Neutrophil (primary cell): ENCODE data around the gene B3GNT8.

Experiments
- H3K27ac ChIP-seq: fragments of 200-600 bp; sonication (generic); 2 replicates; pipeline ENCODE4 v1.5.1; 2016; ENCODE audit warnings: mild to moderate bottlenecking, moderate library complexity
- H3K27me3 ChIP-seq: fragments of 200-600 bp; sonication (generic); 2 replicates; pipeline ENCODE4 v1.6.0; 2016; ENCODE audit warnings: mild to moderate bottlenecking
- H3K36me3 ChIP-seq: fragments of 200-600 bp; sonication (generic); 2 replicates; pipeline ENCODE4 v1.5.1; 2017
- H3K4me1 ChIP-seq, 2 experiments: fragments of 200-600 bp in 1 of 2; sonication (generic) in 1 of 2; 1 replicate in 1 of 2; 2 replicates in 1 of 2; pipeline versions ENCODE4 v1.5.1 to v1.6.1; 2013 to 2016; ENCODE audit warnings: low read depth in 1 of 2, low read length in 1 of 2, mild to moderate bottlenecking in 1 of 2, moderate library complexity in 1 of 2; ENCODE audit not compliant: control insufficient read depth in 1 of 2, insufficient read depth in 1 of 2
- H3K4me3 ChIP-seq, 2 experiments: fragments of 200-600 bp in 1 of 2; sonication (generic) in 1 of 2; 1 replicate in 1 of 2; 2 replicates in 1 of 2; pipeline ENCODE4 v1.5.1; 2013 to 2016; ENCODE audit warnings: low read depth in 1 of 2, low read length in 1 of 2, mild to moderate bottlenecking in 1 of 2, moderate library complexity in 1 of 2
- H3K9me3 ChIP-seq: fragments of 200-600 bp; sonication (generic); 2 replicates; pipeline ENCODE4 v1.5.1; 2016
- TF ChIP-seq, protein P1 (sequence below): fragments of 200-600 bp; sonication (generic); IDR thresholded peaks from 2 replicates; pipeline ENCODE4 v1.5.1; 2016; ENCODE audit warnings: antibody characterized with exemption

The B3GNT8 gene

DNA sequence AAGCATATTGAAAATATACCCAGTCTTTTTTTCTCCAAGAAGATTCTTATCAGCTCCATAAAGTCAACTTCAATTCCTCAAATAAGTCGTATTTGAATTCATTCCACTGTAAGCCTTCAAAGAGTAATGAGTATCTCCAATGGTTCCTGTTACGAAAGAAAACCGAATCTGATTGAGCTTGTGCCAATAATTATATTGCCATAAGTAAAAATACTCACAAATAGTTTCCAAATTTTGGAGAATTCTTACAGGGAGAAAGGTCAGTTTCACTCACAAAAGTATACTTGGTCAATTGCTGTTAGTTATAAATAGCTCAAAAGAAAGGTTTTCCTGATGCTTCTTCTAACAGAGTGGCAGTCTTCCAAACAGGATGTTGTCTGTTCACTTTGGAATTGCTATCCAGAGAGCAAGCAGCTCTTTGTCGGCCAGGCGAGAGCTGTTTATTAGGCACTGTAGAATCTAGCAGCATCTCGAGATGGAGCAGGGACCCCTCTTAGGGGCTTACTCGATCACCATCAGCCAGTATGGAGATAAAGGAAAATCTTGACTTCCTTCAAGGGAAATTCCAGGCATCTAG is 29.3 kb upstream of the B3GNT8 start:
- Histone ChIP-seq H3K4me3 (no peak overlapping the region), H3K4me1 (no peaks in the 10 kb centered on the region), H3K27me3 (peaks cover 83% of the 10 kb centered on the region), H3K36me3 (no peaks in the 10 kb centered on the region), H3K27ac (no peak overlapping the region), H3K9me3 (no peaks in the 10 kb centered on the region)
- TF ChIP-seq, protein P1, sequence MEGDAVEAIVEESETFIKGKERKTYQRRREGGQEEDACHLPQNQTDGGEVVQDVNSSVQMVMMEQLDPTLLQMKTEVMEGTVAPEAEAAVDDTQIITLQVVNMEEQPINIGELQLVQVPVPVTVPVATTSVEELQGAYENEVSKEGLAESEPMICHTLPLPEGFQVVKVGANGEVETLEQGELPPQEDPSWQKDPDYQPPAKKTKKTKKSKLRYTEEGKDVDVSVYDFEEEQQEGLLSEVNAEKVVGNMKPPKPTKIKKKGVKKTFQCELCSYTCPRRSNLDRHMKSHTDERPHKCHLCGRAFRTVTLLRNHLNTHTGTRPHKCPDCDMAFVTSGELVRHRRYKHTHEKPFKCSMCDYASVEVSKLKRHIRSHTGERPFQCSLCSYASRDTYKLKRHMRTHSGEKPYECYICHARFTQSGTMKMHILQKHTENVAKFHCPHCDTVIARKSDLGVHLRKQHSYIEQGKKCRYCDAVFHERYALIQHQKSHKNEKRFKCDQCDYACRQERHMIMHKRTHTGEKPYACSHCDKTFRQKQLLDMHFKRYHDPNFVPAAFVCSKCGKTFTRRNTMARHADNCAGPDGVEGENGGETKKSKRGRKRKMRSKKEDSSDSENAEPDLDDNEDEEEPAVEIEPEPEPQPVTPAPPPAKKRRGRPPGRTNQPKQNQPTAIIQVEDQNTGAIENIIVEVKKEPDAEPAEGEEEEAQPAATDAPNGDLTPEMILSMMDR: no peak

DNA sequence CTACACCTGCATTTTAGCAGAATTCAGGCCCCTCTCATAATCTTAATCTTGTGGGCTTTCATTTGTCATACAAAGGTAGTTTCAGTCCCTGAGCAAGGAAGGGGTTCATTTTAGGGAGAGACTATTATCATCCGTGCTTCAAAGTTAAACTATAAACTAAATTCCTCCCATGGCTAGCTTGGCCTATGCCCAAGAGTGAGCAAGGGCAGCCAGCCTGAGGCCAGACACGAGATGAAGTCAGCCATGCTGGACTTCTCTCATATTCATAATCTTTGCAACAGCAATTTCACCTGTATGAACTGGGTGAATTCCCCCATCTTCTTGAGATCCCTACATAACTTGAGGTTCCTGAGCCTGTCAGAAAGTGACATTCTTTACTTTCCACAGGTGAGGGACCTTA is 28.8 kb upstream of the B3GNT8 start:
- TF ChIP-seq, protein P1: no peak
- H3K4me1 ChIP-seq: no peaks in the 10 kb centered on the region
- H3K4me3 ChIP-seq: no peak overlapping the region
- no peaks in the 10 kb centered on the region for H3K36me3 ChIP-seq
- no peak overlapping the region for H3K27ac ChIP-seq
- H3K27me3 ChIP-seq: peaks cover 78% of the 10 kb centered on the region
- H3K9me3 ChIP-seq: no peaks in the 10 kb centered on the region

DNA sequence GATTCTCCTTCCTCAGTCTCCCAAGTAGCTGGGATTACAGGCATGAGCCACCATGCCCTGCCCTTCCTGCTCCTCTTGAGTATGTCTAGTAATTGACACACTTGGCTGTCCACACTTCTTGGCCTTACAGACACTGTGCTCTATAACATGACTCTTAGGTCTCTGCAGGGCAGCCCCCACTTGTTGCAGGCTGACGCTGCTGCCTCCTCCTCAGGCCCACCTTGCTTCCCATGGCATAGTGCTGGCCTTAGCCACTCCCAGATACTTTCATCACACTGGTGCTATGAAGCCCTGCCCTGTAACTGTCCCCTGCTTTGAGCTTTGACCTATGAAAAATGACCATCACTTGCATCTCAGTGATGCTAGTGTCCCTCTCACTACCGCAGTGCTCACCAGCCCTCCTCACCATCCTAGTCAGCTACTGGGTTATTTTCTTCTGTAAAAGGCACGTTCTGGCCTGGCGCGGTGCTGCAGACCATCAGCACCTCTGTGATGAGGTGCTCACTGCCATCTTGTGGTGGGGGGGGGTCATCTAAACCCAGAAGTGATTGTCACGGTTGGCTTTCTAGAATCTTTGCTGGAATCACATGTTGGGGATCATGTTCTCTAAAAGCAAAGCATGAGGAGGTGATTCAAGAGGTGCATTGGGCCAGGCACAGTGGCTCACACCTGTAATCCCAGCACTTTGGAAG is 25.6 kb upstream of the B3GNT8 start:
- TF ChIP-seq, protein P1: no peak
- H3K9me3 ChIP-seq: no peaks in the 10 kb centered on the region
- no peaks in the 10 kb centered on the region for H3K36me3 ChIP-seq
- no peak overlapping the region for H3K27ac ChIP-seq
- no peak overlapping the region for H3K4me3 ChIP-seq
- H3K4me1 ChIP-seq: peaks cover 8 to 9% of the 10 kb centered on the region in 2 experiments
- peaks cover 69% of the 10 kb centered on the region for H3K27me3 ChIP-seq

DNA sequence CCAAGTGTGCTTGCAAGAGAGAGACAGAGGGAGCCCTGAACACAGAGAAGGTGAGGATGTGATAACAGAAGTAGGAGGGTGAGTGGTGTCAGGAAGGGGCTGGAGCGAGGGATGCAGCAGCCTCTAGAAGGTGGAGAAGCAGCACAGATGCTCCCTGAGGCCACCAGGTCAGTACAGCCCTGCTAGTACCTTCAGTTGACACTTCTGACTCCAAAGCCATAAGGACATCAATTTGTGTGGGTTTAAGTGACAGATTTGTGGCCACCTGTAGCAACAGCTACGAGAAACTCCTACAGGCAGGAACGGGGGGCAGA is 22.6 kb upstream of the B3GNT8 start:
- Histone ChIP-seq H3K9me3 (no peaks in the 10 kb centered on the region), H3K4me1 (peaks cover 9% of the 10 kb centered on the region in 2 experiments), H3K36me3 (no peaks in the 10 kb centered on the region), H3K27ac (no peak overlapping the region), H3K27me3 (peaks cover 48% of the 10 kb centered on the region), H3K4me3 (no peak overlapping the region)
- TF ChIP-seq, protein P1: no peak

DNA sequence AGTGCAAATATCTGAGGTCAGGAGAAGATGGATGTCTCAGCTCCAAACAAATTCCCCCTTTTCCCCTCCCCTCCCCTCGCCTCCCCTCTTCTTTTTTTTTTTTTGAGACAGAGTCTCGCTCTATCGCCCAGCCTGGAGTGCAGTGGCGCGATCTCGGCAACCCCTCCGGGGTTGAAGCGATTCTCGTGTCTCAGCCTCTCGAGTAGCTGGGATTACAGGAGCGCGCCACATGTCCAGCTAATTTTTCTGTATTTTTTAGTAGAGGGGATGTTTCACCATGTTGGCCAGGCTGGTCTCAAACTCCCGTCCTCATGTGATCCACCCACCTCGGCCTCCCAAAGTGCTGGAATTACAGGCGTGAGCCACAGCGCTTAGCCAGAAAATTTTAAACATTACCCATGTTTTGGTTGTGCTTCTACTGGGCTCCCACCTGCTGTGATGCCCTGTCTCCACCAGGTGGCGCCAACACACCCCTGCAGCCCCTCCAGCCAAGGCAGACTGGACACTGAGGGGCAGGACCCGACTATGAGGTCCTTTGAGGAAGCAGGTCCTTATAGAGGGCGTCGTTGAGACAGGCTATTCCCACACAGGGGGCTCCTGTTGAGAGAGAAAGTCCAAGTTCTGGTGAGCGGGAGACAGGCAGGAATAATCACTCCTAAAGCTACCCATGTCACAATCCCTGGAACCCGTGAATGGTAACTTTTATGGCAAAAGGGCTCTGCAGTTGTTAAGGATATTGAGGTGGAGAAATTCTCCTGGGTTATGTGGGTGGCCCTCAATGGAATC is 22.1 kb upstream of the B3GNT8 start:
- Histone ChIP-seq H3K27me3 (peaks cover 43% of the 10 kb centered on the region), H3K36me3 (no peaks in the 10 kb centered on the region), H3K4me1 (peaks cover 9% of the 10 kb centered on the region in 2 experiments), H3K4me3 (no peak overlapping the region), H3K27ac (no peak overlapping the region), H3K9me3 (no peaks in the 10 kb centered on the region)
- TF ChIP-seq, protein P1: peak; percentile 96
